Measurements from ENCODE around the gene KIN.

DNA sequence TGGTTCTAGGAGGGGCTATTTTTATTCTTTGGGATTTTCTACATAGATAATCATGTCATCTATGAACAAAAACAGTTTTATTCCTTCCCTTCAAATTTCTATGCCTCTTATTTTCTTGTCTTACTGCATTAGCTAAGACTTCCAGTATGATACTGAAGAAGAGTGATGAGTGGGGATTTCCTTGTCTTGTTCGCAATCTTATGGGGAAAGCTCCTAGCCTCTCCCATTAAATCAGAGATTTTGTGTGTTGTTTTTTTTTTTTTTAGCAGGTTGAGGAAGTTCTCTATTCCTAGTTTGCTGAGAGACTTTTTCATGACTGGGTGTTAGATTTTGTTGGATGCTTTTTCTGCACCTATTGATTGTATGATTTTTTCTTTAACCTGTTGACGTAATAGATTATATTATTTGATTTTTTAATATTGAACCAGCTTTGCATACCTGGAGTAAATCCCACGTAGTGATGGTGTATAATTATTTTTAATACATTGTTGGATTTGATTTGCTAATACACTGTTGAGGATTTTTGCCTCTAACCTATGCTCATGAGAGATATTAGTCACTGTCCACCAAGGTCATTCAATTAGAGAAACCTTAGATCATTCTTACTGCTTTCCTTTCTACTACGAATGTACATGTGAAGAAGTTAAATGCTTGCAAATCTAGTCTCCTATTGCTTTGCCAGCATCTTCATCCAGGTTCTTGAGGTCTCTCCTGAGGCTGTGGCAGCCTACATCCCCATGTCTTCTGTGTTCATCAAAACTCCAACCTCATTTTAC, 6.6 kb upstream of the KIN start:
- TF ChIP-seq HDGF (IDR thresholded peaks at IDR 0.05; ENCODE audit: borderline replicate concordance) = no peak
- TF ChIP-seq L3MBTL2 (conservative IDR thresholded peaks at IDR 0.05) = no peak
- no peak for TF ChIP-seq FOXA1 (IDR thresholded peaks at IDR 0.05)
- no peak for TF ChIP-seq SUZ12 (IDR thresholded peaks at IDR 0.05)
